Coronary artery (tissue), 2 donors: ENCODE results near the gene PRSS56.
A peak's percentile ranks its signal among the peaks of the same experiment; 100 is the strongest.

Experiments
- DNase-seq: peaks from one replicate; pipeline ENCODE4 v3.0.0-alpha.2; 2017; ENCODE audit warnings: low spot score
- H3K27ac ChIP-seq, 2 donors: fragments of 200-600 bp; sonication (generic); one replicate each; pipeline ENCODE4 v1.5.1; 2016 to 2019
- H3K4me3 ChIP-seq: fragments of 200-600 bp; sonication (generic); 2 replicates; pipeline ENCODE4 v1.5.1; 2016; ENCODE audit warnings: mild to moderate bottlenecking, moderate library complexity
- TF ChIP-seq, protein P1 (sequence below): fragments of 200-600 bp; sonication (generic); IDR thresholded peaks from one replicate; pipeline ENCODE4 v1.5.1; 2019; ENCODE audit warnings: antibody characterized with exemption

Gene PRSS56

DNA sequence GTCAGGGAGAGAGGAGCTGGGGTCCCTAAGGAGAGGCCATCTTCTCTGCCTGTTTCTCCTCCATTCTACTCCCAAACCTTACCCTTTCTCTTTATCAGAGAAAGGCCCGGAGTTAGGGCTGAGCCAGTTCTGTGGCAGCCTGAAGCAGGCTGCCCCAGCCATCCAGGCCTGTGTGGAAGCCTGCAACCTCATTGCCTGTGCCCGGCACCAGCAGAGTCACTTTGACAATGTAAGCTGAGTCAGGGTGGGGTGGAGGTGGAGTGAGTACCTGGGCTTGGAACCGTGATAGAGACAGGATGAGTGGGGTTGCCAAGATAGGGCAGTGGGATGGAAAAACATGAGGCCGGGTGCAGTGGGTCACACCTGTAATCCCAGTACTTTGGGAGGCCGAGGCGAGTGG is 24.5 kb downstream of the PRSS56 start:
- DNase-seq: peak; percentile 28
- Histone ChIP-seq H3K4me3 (no peak overlapping the region), H3K27ac (no peak overlapping the region)
- TF ChIP-seq, protein P1, sequence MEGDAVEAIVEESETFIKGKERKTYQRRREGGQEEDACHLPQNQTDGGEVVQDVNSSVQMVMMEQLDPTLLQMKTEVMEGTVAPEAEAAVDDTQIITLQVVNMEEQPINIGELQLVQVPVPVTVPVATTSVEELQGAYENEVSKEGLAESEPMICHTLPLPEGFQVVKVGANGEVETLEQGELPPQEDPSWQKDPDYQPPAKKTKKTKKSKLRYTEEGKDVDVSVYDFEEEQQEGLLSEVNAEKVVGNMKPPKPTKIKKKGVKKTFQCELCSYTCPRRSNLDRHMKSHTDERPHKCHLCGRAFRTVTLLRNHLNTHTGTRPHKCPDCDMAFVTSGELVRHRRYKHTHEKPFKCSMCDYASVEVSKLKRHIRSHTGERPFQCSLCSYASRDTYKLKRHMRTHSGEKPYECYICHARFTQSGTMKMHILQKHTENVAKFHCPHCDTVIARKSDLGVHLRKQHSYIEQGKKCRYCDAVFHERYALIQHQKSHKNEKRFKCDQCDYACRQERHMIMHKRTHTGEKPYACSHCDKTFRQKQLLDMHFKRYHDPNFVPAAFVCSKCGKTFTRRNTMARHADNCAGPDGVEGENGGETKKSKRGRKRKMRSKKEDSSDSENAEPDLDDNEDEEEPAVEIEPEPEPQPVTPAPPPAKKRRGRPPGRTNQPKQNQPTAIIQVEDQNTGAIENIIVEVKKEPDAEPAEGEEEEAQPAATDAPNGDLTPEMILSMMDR: no peak

DNA sequence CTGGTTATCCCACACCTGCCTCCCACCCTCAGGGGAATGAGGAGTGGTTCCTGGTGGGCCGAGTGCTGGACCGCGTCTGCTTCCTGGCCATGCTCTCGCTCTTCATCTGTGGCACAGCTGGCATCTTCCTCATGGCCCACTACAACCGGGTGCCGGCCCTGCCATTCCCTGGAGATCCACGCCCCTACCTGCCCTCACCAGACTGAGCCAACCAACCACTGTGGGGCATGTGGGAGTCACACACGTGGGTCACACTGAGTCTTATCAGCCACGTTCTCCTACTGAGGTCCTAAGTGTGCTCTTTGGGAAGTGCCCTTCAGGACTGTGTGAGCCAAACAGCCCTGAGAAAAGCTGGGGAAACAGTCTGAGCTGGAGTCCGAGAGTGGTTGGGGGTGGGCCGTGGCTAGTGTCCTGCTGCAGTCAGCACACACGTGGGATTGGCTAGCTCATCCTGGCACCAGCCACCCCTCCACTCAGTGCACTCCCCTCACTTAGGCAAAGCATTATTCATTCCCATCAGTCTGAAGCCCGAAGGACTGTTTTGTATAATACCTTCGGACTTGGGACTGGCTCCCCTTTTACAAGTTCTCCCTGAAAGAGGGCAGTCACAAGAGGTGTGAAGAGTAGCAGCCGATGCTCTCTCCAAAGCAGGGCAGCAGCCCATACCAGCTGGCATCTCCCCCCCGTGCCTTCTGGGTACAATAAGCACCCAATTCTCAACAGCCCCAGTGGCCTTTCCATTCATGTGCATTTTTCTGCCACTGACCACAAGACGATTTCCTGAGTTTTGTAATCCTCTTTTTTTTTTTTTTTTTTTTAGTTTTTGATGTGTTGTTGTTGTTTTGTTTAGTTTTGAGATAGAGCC is 25.6 kb downstream of the PRSS56 start:
- Histone ChIP-seq H3K27ac (no peak overlapping the region), H3K4me3 (no peak overlapping the region)
- TF ChIP-seq, protein P1: no peak
- DNase-seq: peak; percentile 58

GRCh38 chr2:232547991-232548390 is 27.8 kb downstream of the PRSS56 start:
- no peak for DNase-seq
- H3K4me3 ChIP-seq: no peak overlapping the region
- TF ChIP-seq, protein P1: no peak
- H3K27ac ChIP-seq: no peak overlapping the region

DNA sequence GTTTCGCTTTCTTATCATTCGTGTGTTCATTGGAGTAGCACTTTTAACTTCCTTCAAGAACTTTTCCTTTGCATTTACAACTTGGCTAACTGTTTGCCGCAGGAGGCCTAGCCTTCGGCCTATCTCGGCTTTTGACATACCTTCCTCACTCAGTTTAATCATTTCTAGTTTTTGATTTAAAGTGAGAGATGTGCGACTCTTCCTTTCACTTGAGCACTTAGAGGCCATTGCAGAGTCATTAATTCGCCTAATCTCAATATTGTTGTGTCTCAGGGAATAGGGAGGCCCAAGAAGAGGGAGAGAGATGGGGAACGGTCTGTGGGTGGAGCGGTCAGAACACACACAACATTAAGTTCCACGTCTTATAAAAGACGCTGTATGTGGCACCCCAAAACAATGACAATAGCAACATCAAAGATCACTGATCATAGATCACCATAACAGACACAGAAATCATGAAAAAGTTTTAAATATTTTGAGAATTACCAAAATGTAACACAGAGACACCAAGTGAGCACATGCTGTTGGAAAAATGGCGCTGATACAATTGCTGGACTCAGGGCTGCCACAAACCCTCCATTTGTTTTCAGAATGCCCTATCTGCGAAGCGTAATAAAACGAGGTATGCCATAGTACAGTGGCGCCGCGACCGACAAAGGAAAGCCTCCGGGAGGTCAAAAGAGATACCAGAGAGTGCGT is 29.6 kb downstream of the PRSS56 start:
- Histone ChIP-seq H3K27ac (peak overlapping the region; percentile 98 to 99), H3K4me3 (peak overlapping the region; percentile 93)
- no peak for DNase-seq
- TF ChIP-seq, protein P1: no peak

GRCh38 chr2:232550354-232551249 is 30.4 kb downstream of the PRSS56 start, which contains the start of the genes EIF4E2 and TIGD1:
EIF4E2 (plus strand) TSS chr2:232550689; CDS start chr2:232550725, 36 bp downstream.
TIGD1 (minus strand) TSS chr2:232550557; CDS start chr2:232549882, 675 bp downstream.
- Histone ChIP-seq H3K27ac (peak within 1 kb of the TSS; percentile 98 to 99), H3K4me3 (peak within 1 kb of the TSS; percentile 93)
- TF ChIP-seq, protein P1: no peak
- DNase-seq: peak; percentile 96

DNA sequence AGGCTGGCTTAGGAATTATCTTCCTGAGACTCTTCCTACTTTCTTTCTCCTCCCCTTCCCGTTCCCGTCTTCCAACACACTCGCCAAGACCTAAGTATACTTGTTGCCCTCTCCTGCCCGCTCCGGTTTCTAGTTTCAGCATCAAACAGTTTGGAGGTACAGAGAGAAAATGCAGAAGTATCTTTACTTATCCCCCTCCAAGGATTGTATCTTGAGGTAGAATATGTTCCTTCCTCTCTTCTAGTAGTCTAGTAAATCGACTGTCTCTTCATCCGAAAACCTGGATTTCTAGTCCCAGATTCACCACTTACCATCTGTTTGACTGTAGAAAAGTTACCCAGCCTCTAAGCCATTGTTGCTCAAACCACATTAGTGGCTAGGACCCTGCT is 31.1 kb downstream of the PRSS56 start:
- TF ChIP-seq, protein P1: no peak
- H3K4me3 ChIP-seq: peak overlapping the region; percentile 93

More for the DNA sequence above, 31.1 kb downstream of the PRSS56 start:
- DNase-seq: no peak
- peak overlapping the region; percentile 98 to 99 for H3K27ac ChIP-seq
